ENCODE measurements around the gene RGS6.

RGS6 gene

GRCh38 chr14:72539661-72540315 is 607.6 kb downstream of the RGS6 start:
- peak overlapping the region in 1 of 2 donors; percentile 22 for H3K4me3 ChIP-seq (ENCODE audit: low read length in 2 of 2)
- H3K27me3 ChIP-seq (ENCODE audit: control insufficient read depth in 1 of 2, insufficient read depth in 2 of 2, low read length in 2 of 2) = no peaks in the 10 kb centered on the region
- no peaks in the 10 kb centered on the region for H3K4me1 ChIP-seq (ENCODE audit: control insufficient read depth, insufficient read depth, low read length)
- H3K27ac ChIP-seq (ENCODE audit: low read length) = no peak overlapping the region
- H3K9ac ChIP-seq (ENCODE audit: low read length in 2 of 2) = no peak overlapping the region
- no peaks in the 10 kb centered on the region for H3K9me3 ChIP-seq (ENCODE audit: control insufficient read depth in 2 of 2, low read length in 2 of 2)
- no peaks in the 10 kb centered on the region for H3K36me3 ChIP-seq (ENCODE audit: control insufficient read depth in 2 of 2, insufficient read depth in 2 of 2, low read length in 2 of 2)

- Histone ChIP-seq H3K4me1 (ENCODE audit: control insufficient read depth, insufficient read depth, low read length) (no peaks in the 10 kb centered on the region), H3K4me3 (ENCODE audit: low read length in 2 of 2) (no peak overlapping the region), H3K27ac (ENCODE audit: low read length) (no peak overlapping the region), H3K9me3 (ENCODE audit: control insufficient read depth in 2 of 2, low read length in 2 of 2) (no peaks in the 10 kb centered on the region), H3K36me3 (ENCODE audit: control insufficient read depth in 2 of 2, insufficient read depth in 2 of 2, low read length in 2 of 2) (no peaks in the 10 kb centered on the region), H3K27me3 (ENCODE audit: control insufficient read depth in 1 of 2, insufficient read depth in 2 of 2, low read length in 2 of 2) (no peaks in the 10 kb centered on the region), H3K9ac (ENCODE audit: low read length in 2 of 2) (no peak overlapping the region)
Measured at GRCh38 chr14:72540836-72541235, 608.6 kb downstream of the RGS6 start.

DNA sequence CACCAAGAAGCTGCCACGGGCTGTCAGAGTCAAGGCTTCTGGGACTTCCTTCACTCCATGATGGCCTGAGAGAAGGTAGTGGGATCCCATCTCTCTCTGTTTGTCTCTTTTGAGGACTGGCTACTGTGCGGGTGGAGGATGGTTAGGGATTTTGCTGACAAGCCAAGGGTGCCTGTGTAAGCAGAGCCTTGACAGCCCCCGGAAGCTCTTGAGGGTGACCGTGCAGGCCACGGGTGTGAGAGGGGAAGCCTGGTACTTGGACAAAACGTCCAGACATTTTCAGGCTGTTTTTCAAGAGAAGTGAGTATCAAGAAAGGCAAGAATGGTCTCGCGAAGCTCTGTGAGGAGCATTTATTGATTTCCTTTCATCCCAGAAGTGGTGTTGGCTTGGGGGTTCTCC is 609.3 kb downstream of the RGS6 start:
- Histone ChIP-seq H3K36me3 (ENCODE audit: control insufficient read depth in 2 of 2, insufficient read depth in 2 of 2, low read length in 2 of 2) (no peaks in the 10 kb centered on the region), H3K27ac (ENCODE audit: low read length) (no peak overlapping the region), H3K9me3 (ENCODE audit: control insufficient read depth in 2 of 2, low read length in 2 of 2) (no peaks in the 10 kb centered on the region), H3K9ac (ENCODE audit: low read length in 2 of 2) (no peak overlapping the region), H3K27me3 (ENCODE audit: control insufficient read depth in 1 of 2, insufficient read depth in 2 of 2, low read length in 2 of 2) (no peaks in the 10 kb centered on the region), H3K4me1 (ENCODE audit: control insufficient read depth, insufficient read depth, low read length) (no peaks in the 10 kb centered on the region), H3K4me3 (ENCODE audit: low read length in 2 of 2) (no peak overlapping the region)

- no peaks in the 10 kb centered on the region for H3K36me3 ChIP-seq (ENCODE audit: control insufficient read depth in 2 of 2, insufficient read depth in 2 of 2, low read length in 2 of 2)
- no peaks in the 10 kb centered on the region for H3K4me1 ChIP-seq (ENCODE audit: control insufficient read depth, insufficient read depth, low read length)
- peaks cover 0 to 5% of the 10 kb centered on the region in 2 donors for H3K27me3 ChIP-seq (ENCODE audit: control insufficient read depth in 1 of 2, insufficient read depth in 2 of 2, low read length in 2 of 2)
- H3K9ac ChIP-seq (ENCODE audit: low read length in 2 of 2) = no peak overlapping the region
- no peak overlapping the region for H3K4me3 ChIP-seq (ENCODE audit: low read length in 2 of 2)
- H3K9me3 ChIP-seq (ENCODE audit: control insufficient read depth in 2 of 2, low read length in 2 of 2) = no peaks in the 10 kb centered on the region
- no peak overlapping the region for H3K27ac ChIP-seq (ENCODE audit: low read length)
Measured at GRCh38 chr14:72543341-72543740, 611.1 kb downstream of the RGS6 start.

DNA sequence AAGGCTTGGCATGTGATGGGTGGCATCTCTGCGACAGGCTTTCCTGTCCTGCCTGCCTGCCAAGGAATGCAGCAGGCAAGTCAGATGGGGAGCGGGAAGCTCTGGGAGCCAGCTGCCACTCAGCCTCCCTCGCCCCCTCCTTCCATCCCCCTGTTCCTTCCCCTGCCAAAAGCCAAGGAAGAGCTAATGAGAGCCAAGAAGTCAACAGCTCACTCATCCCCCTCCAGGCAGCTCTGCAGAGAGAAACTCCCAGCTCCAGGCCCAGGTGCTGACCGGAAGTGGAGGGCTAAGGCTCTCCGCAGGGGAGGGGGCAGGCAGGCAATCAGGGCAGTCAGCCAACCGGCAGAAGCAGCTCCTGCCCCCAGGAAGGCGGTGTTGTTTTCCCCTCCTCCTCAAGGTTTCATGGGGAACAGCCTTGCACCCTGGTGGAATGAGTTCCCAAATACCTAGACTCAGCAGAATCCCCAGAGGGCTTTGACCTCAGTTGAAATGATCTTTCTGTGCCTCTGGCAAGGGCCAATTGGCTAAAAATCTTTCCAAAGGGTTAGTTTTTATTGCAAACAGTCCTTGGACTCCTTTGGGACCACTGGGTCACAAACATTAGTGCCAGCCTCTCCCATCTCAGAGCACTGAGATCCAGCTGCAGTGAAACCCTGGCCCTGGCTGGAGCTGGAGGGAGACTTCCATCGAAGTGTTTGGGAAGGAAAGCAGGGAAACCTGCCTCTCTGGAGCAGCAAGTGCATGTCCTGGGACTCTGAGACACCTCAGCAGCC is 612.6 kb downstream of the RGS6 start:
- Histone ChIP-seq H3K4me1 (ENCODE audit: control insufficient read depth, insufficient read depth, low read length) (no peaks in the 10 kb centered on the region), H3K9ac (ENCODE audit: low read length in 2 of 2) (no peak overlapping the region), H3K4me3 (ENCODE audit: low read length in 2 of 2) (no peak overlapping the region), H3K27ac (ENCODE audit: low read length) (no peak overlapping the region), H3K9me3 (ENCODE audit: control insufficient read depth in 2 of 2, low read length in 2 of 2) (no peaks in the 10 kb centered on the region), H3K36me3 (ENCODE audit: control insufficient read depth in 2 of 2, insufficient read depth in 2 of 2, low read length in 2 of 2) (no peaks in the 10 kb centered on the region), H3K27me3 (ENCODE audit: control insufficient read depth in 1 of 2, insufficient read depth in 2 of 2, low read length in 2 of 2) (peaks cover 3 to 5% of the 10 kb centered on the region in 2 donors)

- Histone ChIP-seq H3K4me3 (ENCODE audit: low read length in 2 of 2) (no peak overlapping the region), H3K4me1 (ENCODE audit: control insufficient read depth, insufficient read depth, low read length) (no peaks in the 10 kb centered on the region), H3K27ac (ENCODE audit: low read length) (no peak overlapping the region), H3K27me3 (ENCODE audit: control insufficient read depth in 1 of 2, insufficient read depth in 2 of 2, low read length in 2 of 2) (peaks cover 3 to 5% of the 10 kb centered on the region in 2 donors), H3K9me3 (ENCODE audit: control insufficient read depth in 2 of 2, low read length in 2 of 2) (no peaks in the 10 kb centered on the region), H3K36me3 (ENCODE audit: control insufficient read depth in 2 of 2, insufficient read depth in 2 of 2, low read length in 2 of 2) (no peaks in the 10 kb centered on the region), H3K9ac (ENCODE audit: low read length in 2 of 2) (no peak overlapping the region)
Measured at GRCh38 chr14:72545411-72546311, 613.4 kb downstream of the RGS6 start.

DNA sequence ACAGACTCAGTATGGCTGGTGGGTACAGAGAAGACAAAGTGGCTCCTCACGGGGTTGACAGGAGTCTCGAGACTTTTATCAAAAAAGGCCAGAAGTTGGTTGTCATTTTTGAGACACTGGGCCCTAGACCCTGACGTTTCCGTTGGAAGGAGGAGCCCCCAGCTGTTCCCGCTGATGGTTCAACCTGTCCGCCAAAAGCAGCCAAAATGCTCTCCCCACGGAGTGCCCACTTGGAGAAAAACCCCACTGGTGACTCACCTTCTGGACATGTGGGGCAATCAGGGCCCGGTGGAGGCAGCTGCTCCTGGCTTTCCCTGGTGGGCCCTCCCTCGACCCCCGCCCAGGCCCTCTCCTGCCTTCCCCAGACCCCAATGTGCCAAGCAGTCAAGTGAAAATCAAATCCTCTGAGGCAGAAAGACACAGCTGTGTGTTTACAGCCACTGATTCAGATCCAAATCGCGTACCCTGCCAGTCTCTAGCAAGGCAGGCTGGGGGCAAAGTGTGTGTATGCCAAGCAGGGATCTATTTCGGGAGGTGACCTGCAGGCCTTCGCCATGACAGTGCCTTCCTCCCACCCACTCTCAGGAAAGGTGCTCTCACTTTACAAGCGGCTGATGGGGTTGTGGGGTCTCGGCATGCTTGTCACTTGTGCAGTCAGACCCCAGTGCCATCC is 614.3 kb downstream of the RGS6 start:
- H3K4me3 ChIP-seq (ENCODE audit: low read length in 2 of 2) = no peak overlapping the region
- H3K4me1 ChIP-seq (ENCODE audit: control insufficient read depth, insufficient read depth, low read length) = no peaks in the 10 kb centered on the region
- H3K27me3 ChIP-seq (ENCODE audit: control insufficient read depth in 1 of 2, insufficient read depth in 2 of 2, low read length in 2 of 2) = peaks cover 3 to 5% of the 10 kb centered on the region in 2 donors
- H3K9ac ChIP-seq (ENCODE audit: low read length in 2 of 2) = no peak overlapping the region
- H3K9me3 ChIP-seq (ENCODE audit: control insufficient read depth in 2 of 2, low read length in 2 of 2) = no peaks in the 10 kb centered on the region
- no peak overlapping the region for H3K27ac ChIP-seq (ENCODE audit: low read length)
- no peaks in the 10 kb centered on the region for H3K36me3 ChIP-seq (ENCODE audit: control insufficient read depth in 2 of 2, insufficient read depth in 2 of 2, low read length in 2 of 2)

DNA sequence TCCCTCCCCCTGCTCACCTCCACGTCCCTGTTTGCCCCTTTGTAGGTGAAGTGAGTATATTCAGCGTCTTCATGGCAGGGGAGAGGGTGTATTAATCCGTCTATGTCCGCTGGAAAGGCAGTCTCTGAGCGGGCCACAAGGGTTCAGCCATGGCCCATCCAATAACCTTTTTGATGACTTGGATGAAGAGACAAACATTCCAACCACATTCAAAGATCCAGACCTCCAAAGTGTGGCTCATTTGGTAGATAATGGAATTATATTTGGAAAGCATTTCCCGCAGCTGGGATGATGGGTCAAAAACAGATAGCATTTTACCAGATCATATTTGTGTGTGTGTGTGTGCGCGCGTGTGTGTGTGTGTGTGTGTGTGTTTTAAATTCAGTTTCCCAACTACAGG is 615.8 kb downstream of the RGS6 start:
- H3K36me3 ChIP-seq (ENCODE audit: control insufficient read depth in 2 of 2, insufficient read depth in 2 of 2, low read length in 2 of 2) = no peaks in the 10 kb centered on the region
- peaks cover under 1% of the 10 kb centered on the region for H3K4me1 ChIP-seq (ENCODE audit: control insufficient read depth, insufficient read depth, low read length)
- H3K27ac ChIP-seq (ENCODE audit: low read length) = no peak overlapping the region
- no peak overlapping the region for H3K4me3 ChIP-seq (ENCODE audit: low read length in 2 of 2)
- H3K9ac ChIP-seq (ENCODE audit: low read length in 2 of 2) = no peak overlapping the region
- H3K9me3 ChIP-seq (ENCODE audit: control insufficient read depth in 2 of 2, low read length in 2 of 2) = no peaks in the 10 kb centered on the region
- H3K27me3 ChIP-seq (ENCODE audit: control insufficient read depth in 1 of 2, insufficient read depth in 2 of 2, low read length in 2 of 2) = peaks cover 5 to 7% of the 10 kb centered on the region in 2 donors

DNA sequence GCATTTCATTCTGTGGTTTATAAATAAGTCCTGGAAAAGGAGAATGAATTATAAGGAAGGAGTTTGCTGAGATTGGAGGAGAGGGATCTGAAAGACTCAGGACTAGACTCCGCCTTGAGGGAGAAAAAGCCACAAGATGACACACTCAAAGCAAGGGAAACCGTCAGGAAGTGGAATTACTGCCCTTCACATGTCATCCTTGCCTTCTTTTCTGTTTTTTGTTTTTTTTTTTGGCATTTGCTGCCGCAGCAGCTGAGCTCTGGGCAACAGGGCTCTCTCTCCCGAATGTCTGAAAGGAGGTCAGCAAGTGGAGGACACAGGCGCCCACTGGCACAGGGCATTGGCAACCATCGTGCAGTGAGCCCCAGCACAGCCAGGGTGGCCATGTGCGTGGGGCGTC is 616.8 kb downstream of the RGS6 start:
- Histone ChIP-seq H3K4me1 (ENCODE audit: control insufficient read depth, insufficient read depth, low read length) (peaks cover 2% of the 10 kb centered on the region), H3K9ac (ENCODE audit: low read length in 2 of 2) (no peak overlapping the region), H3K27me3 (ENCODE audit: control insufficient read depth in 1 of 2, insufficient read depth in 2 of 2, low read length in 2 of 2) (peaks cover 5 to 7% of the 10 kb centered on the region in 2 donors), H3K27ac (ENCODE audit: low read length) (no peak overlapping the region), H3K4me3 (ENCODE audit: low read length in 2 of 2) (no peak overlapping the region), H3K36me3 (ENCODE audit: control insufficient read depth in 2 of 2, insufficient read depth in 2 of 2, low read length in 2 of 2) (no peaks in the 10 kb centered on the region), H3K9me3 (ENCODE audit: control insufficient read depth in 2 of 2, low read length in 2 of 2) (no peaks in the 10 kb centered on the region)

GRCh38 chr14:72549854-72550253 is 617.6 kb downstream of the RGS6 start:
- peaks cover 5 to 7% of the 10 kb centered on the region in 2 donors for H3K27me3 ChIP-seq (ENCODE audit: control insufficient read depth in 1 of 2, insufficient read depth in 2 of 2, low read length in 2 of 2)
- no peaks in the 10 kb centered on the region for H3K9me3 ChIP-seq (ENCODE audit: control insufficient read depth in 2 of 2, low read length in 2 of 2)
- peaks cover 2% of the 10 kb centered on the region for H3K4me1 ChIP-seq (ENCODE audit: control insufficient read depth, insufficient read depth, low read length)

More at GRCh38 chr14:72549854-72550253, 617.6 kb downstream of the RGS6 start:
- Histone ChIP-seq H3K27ac (ENCODE audit: low read length) (no peak overlapping the region), H3K36me3 (ENCODE audit: control insufficient read depth in 2 of 2, insufficient read depth in 2 of 2, low read length in 2 of 2) (no peaks in the 10 kb centered on the region), H3K4me3 (ENCODE audit: low read length in 2 of 2) (no peak overlapping the region), H3K9ac (ENCODE audit: low read length in 2 of 2) (no peak overlapping the region)

All from stomach smooth muscle (tissue), 2 donors.